C1 segment of cervical spinal cord (tissue), 14 donors: ENCODE results near the gene NUTM2A.
"Not testable (repeated sequence)": the region's sequence is repeated elsewhere in the genome, so short reads cannot be mapped to it uniquely, and the experiment has no call there.

ENCODE experiments used
- DNase-seq, 14 donors: peaks; one replicate each; lab custom pipeline; 2025; lab: John Stamatoyannopoulos, UW

NUTM2A gene, protein sequence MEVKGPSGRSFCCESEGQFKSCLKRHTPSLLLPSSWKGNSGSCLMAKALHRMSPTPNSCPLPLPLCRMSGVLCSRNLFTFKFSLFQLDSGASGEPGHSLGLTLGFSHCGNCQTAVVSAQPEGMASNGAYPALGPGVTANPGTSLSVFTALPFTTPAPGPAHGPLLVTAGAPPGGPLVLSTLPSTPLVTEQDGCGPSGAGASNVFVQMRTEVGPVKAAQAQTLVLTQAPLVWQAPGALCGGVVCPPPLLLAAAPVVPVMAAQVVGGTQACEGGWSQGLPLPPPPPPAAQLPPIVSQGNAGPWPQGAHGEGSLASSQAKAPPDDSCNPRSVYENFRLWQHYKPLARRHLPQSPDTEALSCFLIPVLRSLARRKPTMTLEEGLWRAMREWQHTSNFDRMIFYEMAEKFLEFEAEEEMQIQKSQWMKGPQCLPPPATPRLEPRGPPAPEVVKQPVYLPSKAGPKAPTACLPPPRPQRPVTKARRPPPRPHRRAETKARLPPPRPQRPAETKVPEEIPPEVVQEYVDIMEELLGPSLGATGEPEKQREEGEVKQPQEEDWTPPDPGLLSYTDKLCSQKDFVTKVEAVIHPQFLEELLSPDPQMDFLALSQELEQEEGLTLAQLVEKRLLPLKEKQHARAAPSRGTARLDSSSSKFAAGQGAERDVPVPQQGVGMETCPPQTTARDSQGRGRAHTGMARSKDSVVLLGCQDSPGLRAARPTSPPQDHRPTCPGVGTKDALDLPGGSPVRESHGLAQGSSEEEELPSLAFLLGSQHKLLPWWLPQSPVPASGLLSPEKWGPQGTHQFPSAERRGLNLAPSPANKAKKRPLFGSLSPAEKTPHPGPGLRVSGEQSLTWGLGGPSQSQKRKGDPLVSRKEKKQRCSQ

DNA sequence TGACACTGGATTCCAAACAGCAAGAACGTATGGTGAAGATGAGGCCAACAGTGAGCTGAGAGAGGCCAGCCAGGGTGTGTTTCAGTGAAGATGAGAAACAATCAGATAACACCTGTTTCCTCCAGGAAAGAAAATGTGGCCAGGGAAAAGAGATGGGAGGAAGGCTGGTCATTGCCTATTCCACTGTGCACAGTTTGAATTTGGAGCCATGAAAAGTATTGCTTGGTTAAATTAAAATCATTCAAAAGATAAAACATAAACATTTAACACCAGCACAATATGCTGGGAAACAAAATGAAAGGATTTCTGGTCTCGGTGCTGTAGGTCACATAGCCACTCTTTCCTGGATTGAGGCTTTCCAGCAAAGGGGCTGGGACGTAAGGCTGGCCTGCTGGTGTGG is at the start of gene NUTM2A:
NUTM2A (plus strand) TSS at position 301 of the 400 bp plus-strand sequence. CDS start 383 bp downstream, outside the sequence.
- not testable (repeated sequence) for DNase-seq

DNA sequence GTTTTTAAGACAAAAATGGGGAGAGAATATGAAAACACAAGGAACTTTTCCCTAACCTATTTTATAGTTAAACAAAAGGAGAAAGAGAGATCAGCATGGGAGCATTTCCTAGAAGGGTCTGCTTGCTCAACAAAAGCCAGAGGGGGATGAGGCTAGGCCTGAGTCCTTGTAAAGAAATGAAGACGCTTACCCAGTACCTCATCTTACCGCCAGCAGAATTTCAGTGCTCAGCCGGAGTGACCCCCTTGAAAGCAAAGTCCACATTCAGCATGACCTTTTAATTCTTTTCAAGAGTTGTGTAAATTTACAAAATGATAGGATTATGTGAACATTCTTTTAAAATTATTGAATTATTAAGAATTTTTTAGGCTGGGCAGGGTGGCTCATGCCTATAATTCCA is 47.7 kb upstream of the NUTM2A start:
- not testable (repeated sequence) for DNase-seq

DNA sequence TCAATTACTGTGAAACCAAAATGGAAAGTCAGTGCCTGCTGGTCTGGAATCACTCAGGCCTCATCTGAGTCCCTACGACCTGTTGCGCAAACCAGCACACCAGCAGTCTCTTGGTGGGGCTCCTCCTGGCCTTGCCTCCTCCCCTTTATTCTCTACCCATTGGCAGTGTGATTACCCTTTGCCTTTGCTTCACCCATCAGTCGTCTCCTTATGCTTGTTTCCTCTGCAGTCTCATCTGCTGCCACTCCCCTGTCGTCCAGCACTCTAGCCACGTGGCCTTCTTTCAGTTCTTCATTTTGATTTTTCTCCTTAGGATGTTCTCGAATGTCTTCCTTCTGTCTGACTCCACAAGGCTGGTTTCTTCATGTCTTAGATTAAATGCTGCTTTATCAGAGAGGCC is 40.8 kb upstream of the NUTM2A start:
- not testable (repeated sequence) for DNase-seq

DNA sequence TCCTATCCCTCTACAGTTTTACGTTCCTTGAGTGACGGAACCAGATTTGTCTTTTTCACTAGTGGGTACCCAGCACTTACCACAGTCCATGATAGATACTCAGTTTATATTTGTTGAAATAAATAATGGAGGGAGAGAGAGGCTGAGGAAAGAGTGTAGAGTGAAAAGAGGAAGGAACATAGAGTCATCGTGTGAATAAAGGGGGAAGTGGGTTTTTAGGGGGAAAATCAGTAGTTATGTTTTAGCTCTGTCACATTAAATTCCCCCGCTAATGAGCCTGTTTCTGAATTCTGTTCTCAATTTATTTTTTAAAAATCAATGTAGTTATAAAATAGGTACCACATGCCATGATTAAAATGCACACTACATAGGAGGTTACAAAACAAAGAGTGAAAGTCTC is 39.2 kb upstream of the NUTM2A start:
- DNase-seq, result not testable (repeated sequence)

DNA sequence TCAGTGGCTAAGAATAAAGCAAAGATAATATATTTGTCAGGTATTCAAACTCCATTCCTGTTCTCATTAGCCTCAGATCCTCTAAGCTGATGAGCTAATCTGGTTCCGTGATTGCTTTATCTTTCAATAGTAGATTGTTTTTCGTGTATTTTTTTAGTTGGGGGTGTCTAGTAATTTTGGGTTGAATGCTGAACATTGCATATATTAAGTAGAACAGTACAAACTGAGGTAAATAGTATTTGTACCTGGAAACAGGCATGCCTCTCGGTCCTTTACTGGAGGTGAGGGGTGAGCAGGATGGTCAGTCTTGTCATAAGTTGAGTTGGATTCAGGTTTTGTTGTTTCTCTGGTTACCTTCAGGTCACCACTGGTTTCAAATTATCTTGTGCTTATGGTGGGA is 37.7 kb upstream of the NUTM2A start:
- not testable (repeated sequence) for DNase-seq

DNA sequence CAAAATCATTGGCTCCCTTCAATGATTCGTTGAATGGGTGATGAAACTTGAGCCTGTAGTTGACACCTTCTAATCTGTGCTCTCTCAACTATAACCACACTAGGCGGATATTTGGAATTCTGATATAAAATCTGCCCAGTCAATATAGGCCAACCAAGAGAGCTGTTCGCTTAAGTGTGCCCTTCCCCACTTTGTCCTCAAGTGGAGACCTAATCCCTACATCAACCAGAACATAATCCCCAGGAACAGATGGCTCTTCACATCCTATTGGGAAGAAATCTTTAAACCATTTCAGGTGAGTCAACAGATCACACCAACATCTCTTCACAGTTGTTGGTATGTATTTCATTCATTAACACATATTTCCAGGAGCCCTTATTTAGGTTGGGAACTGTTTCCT is 33.4 kb upstream of the NUTM2A start:
- DNase-seq, result not testable (repeated sequence)

DNA sequence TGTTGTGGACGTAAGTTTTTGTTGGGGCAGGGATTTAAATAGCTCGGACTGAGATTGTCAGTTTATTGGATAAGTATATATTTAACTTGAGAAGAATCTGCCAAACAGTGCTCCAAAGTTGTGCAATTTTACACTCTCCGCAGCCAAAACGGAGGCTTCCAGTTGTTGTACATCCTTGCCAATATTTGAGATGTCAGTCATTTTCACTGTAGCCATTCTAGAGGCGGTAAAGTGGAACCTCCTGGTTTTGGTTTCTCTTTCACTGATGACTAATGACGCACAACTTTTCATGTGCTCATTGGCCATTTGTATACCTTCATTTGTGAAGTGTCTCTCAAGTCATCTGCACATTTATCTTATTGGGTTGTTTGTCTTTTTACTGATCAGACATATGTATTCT is 24.3 kb upstream of the NUTM2A start:
- DNase-seq, result peak in 1 of 14 donors; percentile 1

DNA sequence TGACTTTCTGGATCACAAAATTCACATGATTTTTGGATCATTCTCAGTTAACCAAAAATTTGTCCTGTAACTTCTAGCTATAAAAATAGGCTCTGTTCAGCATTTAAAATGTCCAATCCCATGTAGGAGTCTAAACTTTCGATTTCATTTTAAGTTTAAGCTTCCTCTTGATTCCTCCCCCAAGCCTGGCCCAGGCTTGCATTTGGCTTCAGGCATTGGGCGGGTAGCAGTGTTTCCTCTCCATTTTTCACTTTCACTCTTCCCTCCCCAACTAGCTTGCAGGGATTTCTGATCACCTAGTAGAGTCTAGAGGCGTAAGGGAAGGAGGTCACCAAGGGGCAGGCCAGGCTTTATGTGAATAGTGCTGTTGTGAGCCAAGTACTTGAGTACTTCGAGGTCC is 20.4 kb upstream of the NUTM2A start:
- DNase-seq, result not testable (repeated sequence)

DNA sequence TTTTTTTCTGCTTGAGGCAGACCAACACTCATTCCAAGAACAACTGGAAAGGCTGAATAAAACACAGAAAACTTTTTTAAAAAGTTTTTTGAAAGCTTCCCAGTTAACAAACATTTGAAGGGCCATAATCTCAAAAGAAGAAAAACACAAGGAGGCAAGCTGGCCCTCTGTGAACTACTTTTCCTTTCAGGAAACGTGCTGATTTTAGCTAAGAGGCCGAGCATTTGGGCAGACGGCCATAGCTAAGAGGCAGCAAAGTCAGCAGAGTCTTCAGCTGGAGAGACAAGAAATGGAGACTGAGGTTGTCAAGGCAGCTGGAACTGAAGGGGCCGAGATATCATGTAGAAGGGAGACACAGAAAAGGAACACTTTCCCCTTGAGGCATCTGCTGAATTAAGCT is 18.3 kb upstream of the NUTM2A start:
- DNase-seq, result not testable (repeated sequence)

DNA sequence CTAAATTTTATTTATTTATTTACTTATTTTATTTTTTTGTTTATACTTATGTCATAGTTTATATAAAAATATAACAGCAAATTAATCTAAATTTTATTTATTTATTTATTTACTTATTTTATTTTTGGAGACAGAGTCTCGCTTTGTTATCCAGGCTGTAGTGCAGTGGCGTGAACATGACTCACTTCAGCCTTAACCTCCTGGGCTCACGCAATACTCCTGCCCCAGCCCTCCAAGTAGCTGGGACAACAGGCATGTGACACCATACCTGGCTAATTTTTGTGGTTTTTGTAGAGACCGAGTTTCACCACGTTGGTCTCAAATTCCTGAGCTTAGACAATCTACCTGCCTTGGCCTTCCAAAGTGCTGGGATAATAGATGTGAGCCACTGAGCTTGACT is 14.9 kb upstream of the NUTM2A start:
- not testable (repeated sequence) for DNase-seq

DNA sequence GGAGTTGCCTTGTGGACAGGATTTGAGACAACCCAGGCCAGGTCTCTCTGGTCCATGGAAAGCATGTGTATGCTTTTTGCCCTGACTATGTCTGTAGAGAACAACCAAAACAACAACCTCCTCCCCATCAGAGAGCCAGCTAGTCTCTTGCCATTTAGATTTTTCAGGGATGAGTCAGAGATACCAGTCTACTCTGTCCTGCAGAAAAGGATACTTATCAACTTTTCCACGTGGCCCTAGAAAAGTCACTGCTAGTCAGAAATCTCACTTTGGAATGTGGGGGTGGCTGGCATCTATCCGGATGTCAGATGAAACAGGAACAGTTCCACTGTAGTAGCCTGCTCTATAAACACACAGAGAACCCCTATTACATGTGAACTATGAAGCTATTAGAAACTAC is 13.4 kb upstream of the NUTM2A start:
- DNase-seq, result not testable (repeated sequence)

DNA sequence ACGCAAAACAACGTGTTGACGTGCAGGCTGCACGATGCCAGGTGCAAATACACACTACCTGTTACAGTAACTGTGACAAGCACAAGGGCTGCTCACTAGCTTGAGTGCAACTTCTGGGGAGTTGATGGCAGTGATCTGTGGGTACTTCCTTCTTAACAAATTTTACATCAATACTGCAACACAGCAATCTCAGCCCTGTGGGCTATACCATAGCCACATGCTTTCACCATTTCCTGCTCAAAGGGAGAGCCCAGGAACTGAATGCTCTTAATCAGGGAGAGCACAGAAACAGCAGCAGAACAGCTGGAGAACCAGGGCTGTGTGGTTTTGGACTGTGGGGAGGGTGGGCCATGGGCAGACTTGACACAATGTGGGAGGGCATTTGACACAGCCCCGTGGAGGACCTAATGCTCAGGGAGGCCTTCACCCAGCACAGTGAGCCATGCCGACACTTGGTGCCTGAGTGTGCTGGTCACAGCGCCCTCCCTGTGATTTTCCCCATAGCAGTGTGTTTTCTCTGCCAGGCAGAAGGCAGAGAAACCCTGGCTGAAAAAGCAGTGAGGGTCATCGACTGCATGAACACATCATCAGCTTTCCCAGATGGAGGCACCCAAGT is 12.0 kb upstream of the NUTM2A start:
- not testable (repeated sequence) for DNase-seq

DNA sequence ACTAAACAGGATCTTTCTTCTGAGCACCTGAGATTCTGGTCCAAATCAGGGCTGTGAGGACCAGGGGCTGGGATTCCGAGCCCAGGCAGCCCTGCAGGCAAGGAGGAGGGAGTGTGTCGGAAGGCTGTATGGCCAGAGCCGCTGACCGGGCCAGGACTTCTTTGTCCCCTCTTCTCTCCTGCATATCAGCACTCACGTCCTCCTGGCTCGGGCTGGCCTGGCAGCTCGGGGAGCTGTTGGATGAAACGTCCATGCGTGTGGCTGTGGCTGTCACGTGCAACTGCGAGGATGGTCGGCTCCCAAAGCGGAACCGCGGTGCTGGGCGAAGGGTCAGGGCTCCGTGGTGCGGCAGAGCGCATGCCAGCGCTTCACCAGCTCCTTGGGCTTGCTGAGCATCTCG is 11.4 kb upstream of the NUTM2A start:
- not testable (repeated sequence) for DNase-seq

DNA sequence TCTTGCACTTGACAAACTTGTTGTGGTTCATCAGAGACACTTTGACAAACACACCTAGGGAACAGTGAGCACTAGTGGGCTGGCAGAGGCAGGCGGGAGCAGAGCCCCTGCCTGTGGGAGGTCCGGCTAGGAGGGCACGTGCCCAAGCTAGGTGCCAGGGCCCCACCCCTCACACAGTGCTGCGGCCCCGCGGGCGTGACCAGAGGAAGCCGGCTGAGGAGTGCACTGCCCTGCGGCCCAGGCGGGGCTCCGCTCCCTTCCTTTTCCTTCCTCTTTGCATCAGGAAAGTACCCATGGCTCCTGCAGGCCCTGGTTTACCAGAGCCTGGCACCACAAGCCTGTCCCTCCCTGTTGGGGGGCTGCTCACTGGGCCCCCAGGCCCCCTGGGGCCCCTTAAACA is 9.1 kb upstream of the NUTM2A start:
- DNase-seq, result not testable (repeated sequence)

DNA sequence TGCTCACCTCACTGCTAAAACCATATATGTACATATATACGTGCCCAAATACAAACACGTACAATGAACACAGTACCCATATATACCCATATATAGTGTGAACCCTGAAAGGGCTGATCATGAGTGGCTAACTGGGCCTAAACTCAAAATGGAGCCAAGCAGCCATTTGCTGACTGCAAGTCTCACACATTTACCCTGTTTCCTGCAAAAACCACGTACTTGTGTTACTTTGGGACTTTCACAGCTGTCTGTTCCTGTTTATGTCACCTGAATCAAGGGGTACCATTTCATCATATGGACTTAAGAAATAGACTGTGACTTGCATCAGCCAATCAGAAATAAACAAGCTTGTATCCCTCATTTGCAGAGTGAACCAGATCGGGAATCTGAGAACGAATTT is 5.9 kb upstream of the NUTM2A start:
- not testable (repeated sequence) for DNase-seq

DNA sequence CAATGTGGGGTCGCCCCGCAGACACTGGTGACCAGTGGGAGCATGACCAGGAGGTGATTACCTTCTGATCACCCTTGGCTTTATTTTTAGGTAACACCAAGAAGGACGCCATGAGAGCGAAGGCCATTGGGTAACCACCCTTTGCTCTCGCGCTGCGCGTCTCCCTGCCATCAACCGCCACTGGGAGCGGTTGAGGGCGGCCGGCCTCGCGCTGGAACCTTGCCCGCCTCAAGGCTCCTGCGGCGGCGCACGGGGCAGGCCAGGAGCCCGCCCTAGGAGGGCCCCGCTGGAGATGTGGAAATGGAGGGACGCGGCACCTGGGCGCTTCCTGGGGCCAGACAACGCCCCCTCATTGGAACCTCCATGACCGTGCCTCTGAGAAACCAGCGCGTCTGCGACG is 2.5 kb upstream of the NUTM2A start:
- DNase-seq, result not testable (repeated sequence)

DNA sequence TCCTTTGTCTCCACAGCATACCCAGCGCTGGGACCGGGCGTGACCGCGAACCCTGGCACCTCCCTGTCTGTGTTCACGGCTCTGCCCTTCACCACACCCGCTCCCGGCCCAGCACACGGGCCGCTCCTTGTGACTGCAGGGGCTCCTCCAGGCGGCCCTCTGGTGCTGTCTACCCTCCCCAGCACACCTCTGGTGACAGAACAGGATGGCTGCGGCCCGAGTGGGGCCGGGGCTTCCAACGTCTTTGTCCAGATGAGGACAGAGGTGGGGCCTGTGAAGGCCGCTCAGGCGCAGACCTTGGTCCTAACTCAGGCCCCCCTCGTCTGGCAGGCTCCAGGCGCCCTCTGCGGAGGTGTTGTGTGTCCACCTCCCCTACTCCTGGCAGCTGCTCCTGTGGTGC is 3.0 kb downstream of the NUTM2A start:
- not testable (repeated sequence) for DNase-seq

DNA sequence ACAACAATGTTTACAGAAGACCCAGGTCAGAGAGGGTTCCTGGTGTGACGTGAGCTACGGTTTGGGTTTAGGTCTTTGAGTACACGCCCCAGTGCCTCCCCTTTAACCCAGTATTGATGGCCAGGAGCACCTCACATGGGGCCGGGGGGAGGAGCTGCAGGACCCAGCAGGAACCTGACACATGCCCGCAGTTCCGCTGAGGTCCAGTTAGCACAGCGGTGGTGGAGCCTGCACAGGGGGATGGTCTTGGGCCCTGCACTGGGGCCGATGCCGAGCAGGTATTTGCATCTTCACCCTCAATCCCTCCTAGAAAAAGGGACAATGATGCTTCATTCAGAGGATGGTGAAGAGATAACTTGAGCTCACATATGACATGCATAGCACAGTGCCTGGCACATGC is 4.0 kb downstream of the NUTM2A start:
- DNase-seq, result not testable (repeated sequence)

DNA sequence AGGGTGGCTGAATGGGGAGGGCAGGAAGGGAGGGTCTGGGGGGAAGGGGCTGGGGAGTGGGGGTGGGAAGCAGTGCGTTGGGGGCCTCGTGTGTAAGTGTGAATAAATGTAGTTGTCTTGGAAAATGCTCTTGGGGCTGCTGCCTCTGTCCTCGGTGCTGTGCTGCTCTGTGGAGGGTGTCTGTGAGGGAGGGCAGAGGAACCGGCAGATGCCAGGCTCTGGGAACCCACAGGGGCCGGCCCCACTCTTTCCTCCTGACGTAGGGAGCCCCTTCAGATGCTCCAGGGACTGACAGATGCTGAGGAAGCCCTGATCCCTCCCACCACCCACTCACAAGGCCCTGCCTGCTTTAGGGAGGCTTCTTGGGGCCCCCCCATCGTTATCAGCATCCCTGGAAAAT is 9.6 kb downstream of the NUTM2A start:
- DNase-seq, result not testable (repeated sequence)

DNA sequence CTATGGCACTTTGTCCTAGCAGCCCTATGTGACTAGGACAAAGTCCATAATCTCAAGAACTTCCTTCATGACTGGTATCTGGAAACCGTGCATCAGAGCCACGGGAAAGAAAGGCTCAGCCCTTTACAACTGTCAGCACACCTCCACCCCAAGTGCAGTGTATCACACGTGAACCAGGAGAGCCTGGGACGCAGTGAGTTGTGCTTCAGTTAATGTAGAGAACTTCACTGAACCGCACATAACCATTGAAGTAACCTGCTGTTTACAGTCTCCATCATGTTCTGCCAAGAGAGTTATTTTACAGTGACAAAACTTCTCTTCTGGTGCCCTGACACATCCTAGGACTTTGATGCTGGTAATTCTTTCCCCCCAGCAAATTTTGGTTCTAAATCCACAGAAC is 12.0 kb downstream of the NUTM2A start:
- DNase-seq, result not testable (repeated sequence)

DNA sequence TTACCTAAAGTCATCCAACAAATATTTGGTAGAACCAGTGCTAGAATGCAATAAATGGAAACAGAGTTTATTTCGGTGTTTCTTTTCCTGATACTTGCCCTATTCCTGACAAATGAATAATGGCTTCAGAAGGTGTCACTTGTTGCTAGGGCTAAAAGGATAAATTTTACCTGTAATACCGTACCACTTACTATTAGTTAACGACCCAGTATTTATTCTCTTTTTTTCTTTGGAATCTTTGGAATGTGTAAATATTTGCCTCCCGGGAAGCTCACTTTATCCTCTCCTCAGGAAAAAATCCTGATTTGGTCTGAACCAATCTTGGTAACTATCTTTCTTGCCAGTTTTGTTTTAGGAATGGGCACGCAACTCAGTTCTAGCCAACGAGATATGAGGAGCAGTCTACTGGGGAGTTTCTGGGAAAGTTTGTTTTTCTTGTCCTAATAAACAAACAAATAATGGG is 14.1 kb downstream of the NUTM2A start:
- DNase-seq, result not testable (repeated sequence)

DNA sequence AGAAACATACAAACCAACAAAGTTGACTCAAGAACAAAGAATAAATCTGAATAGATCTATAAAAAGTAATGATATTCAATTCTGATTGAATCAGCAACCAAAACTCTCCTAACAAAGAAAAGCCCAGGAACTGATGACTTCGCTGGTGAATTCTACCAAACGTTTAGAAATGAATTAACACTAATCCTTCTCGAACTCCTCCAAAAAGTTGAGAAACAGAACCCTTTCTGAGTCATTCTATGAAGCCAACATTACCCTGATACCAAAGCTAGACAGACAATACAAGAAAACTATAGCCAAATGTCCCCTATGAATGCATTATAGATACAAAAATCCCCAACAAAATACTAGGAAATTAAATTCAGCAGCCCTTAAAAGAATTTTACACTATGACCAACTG is 16.9 kb downstream of the NUTM2A start:
- not testable (repeated sequence) for DNase-seq
